Hepatocyte (in vitro differentiated cells): ENCODE results near the gene ZBP1. TPM values are rescaled to one million over a fixed set of nuclear protein-coding genes. Genes with fewer than 3 reads are reported as not detected.
A peak's percentile ranks its signal among the peaks of the same experiment; 100 is the strongest.

Source experiments
- DNase-seq: peaks from one replicate; pipeline ENCODE4 v3.0.0-alpha.2; 2016; ENCODE audit warnings: low spot score
- H2AFZ ChIP-seq: fragments of 200-600 bp; sonication (generic); 2 replicates; pipeline ENCODE4 v1.6.0; 2016; ENCODE audit warnings: antibody characterized with exemption, mild to moderate bottlenecking
- H3K27ac ChIP-seq: fragments of 200-600 bp; sonication (generic); 2 replicates; pipeline ENCODE4 v1.5.1; 2016; ENCODE audit warnings: mild to moderate bottlenecking
- H3K27me3 ChIP-seq: fragments of 200-600 bp; sonication (generic); 2 replicates; pipeline ENCODE4 v1.6.1; 2016
- H3K36me3 ChIP-seq: fragments of 200-600 bp; sonication (generic); replicated peaks from 2 replicates; pipeline ENCODE4 v1.5.1; 2016; ENCODE audit warnings: low read depth; ENCODE audit not compliant: insufficient read depth
- H3K4me1 ChIP-seq: fragments of 200-600 bp; sonication (generic); 2 replicates; pipeline ENCODE4 v1.5.1; 2016; ENCODE audit warnings: mild to moderate bottlenecking, moderate library complexity; ENCODE audit not compliant: insufficient read depth
- H3K4me2 ChIP-seq: fragments of 200-600 bp; sonication (generic); 2 replicates; pipeline ENCODE4 v1.6.0; 2016
- H3K4me3 ChIP-seq: fragments of 200-600 bp; sonication (generic); 2 replicates; pipeline ENCODE4 v1.5.1; 2016; ENCODE audit warnings: mild to moderate bottlenecking
- H3K79me2 ChIP-seq: fragments of 200-600 bp; sonication (generic); 2 replicates; pipeline ENCODE4 v1.6.0; 2017; ENCODE audit warnings: mild to moderate bottlenecking
- H3K9me2 ChIP-seq: fragments of 200-600 bp; sonication (generic); replicated peaks from 2 replicates; pipeline ENCODE4 v1.6.0; 2017; ENCODE audit warnings: mild to moderate bottlenecking; ENCODE audit not compliant: insufficient read depth
- H3K9me3 ChIP-seq: fragments of 200-600 bp; sonication (generic); 2 replicates; pipeline ENCODE4 v1.5.1; 2016; ENCODE audit warnings: low read depth, mild to moderate bottlenecking
- H4K20me1 ChIP-seq: fragments of 200-600 bp; sonication (generic); 2 replicates; pipeline ENCODE4 v1.6.0; 2016; ENCODE audit warnings: mild to moderate bottlenecking; ENCODE audit not compliant: insufficient read depth, poor library complexity, severe bottlenecking
- EZH2 ChIP-seq: fragments of 200-600 bp; sonication (generic); IDR thresholded peaks from 2 replicates; pipeline ENCODE4 v1.6.1; 2016; ENCODE audit warnings: antibody characterized with exemption, mild to moderate bottlenecking, borderline replicate concordance
- EZH2phosphoT487 ChIP-seq: fragments of 200-600 bp; sonication (generic); IDR thresholded peaks from one replicate; pipeline ENCODE4 v1.6.1; 2018; ENCODE audit warnings: antibody characterized with exemption, mild to moderate bottlenecking, low read depth, moderate library complexity; ENCODE audit not compliant: unreplicated experiment, severe bottlenecking
- WGBS: methylation state at CpG from one replicate; pipeline ENCODE4 v1.1.6; 2016; ENCODE audit warnings: low lambda C conversion rate; ENCODE audit errors: missing lambda C conversion rate; 5-methylcytosine and 5-hydroxymethylcytosine counted together
- polyA plus RNA-seq: library from polyadenylated mRNA; unstranded; fragments of >200 nt; fragmentation: Nextera tagmentation; extraction: Ambion mirVana; gene quantifications from 2 replicates; pipeline ENCODE4 v1.2.1, GENCODE V29; 2016
- total RNA-seq: library from RNA; depleted of rRNA; stranded (reverse); fragments of >200 nt; gene quantifications from 2 replicates; pipeline ENCODE4 v1.2.3, GENCODE V29; 2014
- TF ChIP-seq, protein P1 (sequence below): fragments of 200-600 bp; sonication (generic); IDR thresholded peaks from 2 replicates; pipeline ENCODE4 v1.5.1; 2016; ENCODE audit warnings: antibody characterized with exemption, mild to moderate bottlenecking; ENCODE audit not compliant: poor library complexity

The ZBP1 gene
- total and polyA plus RNA-seq, 2 experiments from 2014 or later, result not detected

DNA sequence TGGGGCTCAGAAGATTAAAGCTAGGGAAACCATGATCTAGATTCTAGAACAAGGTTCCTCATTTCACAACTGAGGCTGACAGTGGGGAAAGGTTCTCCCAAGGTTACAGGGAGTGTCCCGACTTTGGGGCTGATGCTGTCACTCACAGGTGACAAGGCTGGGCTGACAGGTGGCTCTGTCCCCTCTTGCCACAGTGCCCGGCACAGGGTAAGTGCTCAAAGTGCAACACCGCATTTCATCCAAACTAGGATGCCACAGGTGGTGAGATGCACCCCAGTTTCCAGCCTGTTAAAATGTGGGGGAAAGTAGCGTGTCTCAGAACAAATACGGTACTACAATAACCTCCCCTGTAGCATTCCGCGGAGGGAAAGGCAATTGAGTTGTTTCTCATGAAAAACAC, 7.8 kb downstream of the ZBP1 start:
- Histone ChIP-seq H3K9me3 (no peaks in the 10 kb centered on the region), H3K4me3 (no peak overlapping the region), H3K4me2 (no peak overlapping the region), H3K4me1 (no peaks in the 10 kb centered on the region), H3K27me3 (peaks cover 3% of the 10 kb centered on the region), H3K79me2 (no peaks in the 10 kb centered on the region), H4K20me1 (no peaks in the 10 kb centered on the region), H3K36me3 (no peaks in the 10 kb centered on the region), H3K27ac (no peak overlapping the region), H2AFZ (no peak overlapping the region), H3K9me2 (no peaks in the 10 kb centered on the region)
- DNase-seq, result peak; percentile 1
- WGBS, result 92% methylated on average over 7 of the region's 7 CpGs
- TF ChIP-seq EZH2phosphoT487 (no peak), EZH2 (no peak)
- TF ChIP-seq, protein P1, sequence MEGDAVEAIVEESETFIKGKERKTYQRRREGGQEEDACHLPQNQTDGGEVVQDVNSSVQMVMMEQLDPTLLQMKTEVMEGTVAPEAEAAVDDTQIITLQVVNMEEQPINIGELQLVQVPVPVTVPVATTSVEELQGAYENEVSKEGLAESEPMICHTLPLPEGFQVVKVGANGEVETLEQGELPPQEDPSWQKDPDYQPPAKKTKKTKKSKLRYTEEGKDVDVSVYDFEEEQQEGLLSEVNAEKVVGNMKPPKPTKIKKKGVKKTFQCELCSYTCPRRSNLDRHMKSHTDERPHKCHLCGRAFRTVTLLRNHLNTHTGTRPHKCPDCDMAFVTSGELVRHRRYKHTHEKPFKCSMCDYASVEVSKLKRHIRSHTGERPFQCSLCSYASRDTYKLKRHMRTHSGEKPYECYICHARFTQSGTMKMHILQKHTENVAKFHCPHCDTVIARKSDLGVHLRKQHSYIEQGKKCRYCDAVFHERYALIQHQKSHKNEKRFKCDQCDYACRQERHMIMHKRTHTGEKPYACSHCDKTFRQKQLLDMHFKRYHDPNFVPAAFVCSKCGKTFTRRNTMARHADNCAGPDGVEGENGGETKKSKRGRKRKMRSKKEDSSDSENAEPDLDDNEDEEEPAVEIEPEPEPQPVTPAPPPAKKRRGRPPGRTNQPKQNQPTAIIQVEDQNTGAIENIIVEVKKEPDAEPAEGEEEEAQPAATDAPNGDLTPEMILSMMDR, result no peak

DNA sequence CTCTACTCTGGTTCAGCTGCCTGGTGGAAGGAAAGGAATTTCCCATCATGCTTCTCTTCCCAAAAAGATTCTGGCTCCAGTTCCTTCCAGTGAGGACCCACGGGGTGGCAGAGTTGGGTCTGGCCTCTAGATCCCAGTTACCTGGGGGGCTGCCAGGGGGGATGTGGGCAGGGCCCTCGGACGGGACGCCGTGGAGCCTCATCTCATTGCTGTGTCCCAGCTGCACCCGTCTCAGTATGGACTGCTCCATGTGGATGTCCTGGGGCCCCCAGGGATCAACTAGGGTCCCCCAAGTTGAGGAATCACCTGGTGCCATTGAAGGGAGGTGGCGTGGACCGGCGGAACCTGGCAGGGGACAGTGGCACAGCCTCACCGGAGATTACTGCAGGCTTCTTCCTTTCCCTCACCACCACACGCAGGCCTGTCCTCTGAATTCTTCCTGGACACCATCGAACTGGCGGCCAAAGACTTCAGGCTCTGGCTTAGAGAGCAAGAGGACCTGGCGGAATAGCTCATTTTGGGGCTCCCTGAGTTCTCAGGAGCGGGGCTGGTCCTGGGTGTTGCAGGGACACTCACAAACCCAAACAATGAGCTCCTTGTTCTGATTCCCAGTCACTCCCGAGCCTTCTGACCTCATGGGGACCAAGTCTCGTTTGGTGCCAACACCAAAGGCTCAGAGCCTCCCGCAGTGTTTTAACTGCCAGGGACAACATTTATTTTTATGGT, 8.5 kb downstream of the ZBP1 start:
- H4K20me1 ChIP-seq, result no peaks in the 10 kb centered on the region
- peak; percentile 1 for DNase-seq
- no peaks in the 10 kb centered on the region for H3K4me1 ChIP-seq
- no peaks in the 10 kb centered on the region for H3K9me2 ChIP-seq
- H3K27me3 ChIP-seq, result peaks cover 6% of the 10 kb centered on the region
- H3K9me3 ChIP-seq, result no peaks in the 10 kb centered on the region
- H3K36me3 ChIP-seq, result no peaks in the 10 kb centered on the region
- H3K27ac ChIP-seq, result no peak overlapping the region
- no peaks in the 10 kb centered on the region for H3K79me2 ChIP-seq
- 83% methylated on average over 18 of the region's 18 CpGs for WGBS
- no peak overlapping the region for H2AFZ ChIP-seq
- TF ChIP-seq EZH2phosphoT487, result no peak
- TF ChIP-seq, protein P1, result no peak
- TF ChIP-seq EZH2, result no peak
- H3K4me3 ChIP-seq, result no peak overlapping the region
- no peak overlapping the region for H3K4me2 ChIP-seq

DNA sequence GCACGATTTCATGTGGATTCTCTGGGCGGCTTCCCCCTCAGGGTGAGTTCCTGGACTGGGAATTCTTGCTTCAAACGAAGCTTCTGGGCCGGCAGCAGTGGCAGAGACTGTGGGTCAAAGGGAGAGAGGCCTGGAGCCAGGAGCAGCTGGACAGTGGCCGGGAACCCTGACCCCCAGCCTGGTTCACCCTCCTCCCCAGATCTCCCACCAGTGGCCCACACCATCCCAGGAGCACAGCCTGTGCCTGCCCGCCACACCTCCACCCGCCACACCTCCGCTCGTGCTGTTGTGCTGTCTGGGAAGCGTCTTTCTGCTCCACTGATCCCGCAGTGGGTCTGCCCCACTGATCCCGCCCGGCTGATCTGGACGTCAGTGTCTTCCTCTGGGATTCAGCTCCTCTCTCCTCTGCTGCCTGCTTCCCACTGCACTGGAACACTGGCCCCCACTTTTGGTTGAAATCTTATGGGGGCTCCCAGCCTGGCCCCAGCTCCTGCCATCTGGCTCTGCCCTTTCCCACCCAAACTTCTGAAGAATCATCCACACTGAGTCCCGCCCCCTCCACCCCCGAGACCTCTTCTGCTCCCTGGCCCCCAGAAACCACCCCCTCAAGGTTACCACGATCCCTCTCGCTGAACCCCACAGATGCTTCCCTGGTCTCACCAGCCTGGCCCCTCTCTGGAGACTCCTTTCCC, 9.8 kb downstream of the ZBP1 start:
- no peak overlapping the region for H3K4me3 ChIP-seq
- DNase-seq, result no peak
- no peaks in the 10 kb centered on the region for H3K9me2 ChIP-seq
- no peaks in the 10 kb centered on the region for H3K36me3 ChIP-seq
- no peak overlapping the region for H3K4me2 ChIP-seq
- 74% methylated on average over 18 of the region's 18 CpGs for WGBS
- no peaks in the 10 kb centered on the region for H3K4me1 ChIP-seq
- peaks cover 6% of the 10 kb centered on the region for H3K27me3 ChIP-seq
- no peak overlapping the region for H2AFZ ChIP-seq
- H4K20me1 ChIP-seq, result no peaks in the 10 kb centered on the region
- TF ChIP-seq EZH2phosphoT487, result no peak
- TF ChIP-seq, protein P1, result no peak
- TF ChIP-seq EZH2, result no peak
- no peaks in the 10 kb centered on the region for H3K79me2 ChIP-seq
- H3K27ac ChIP-seq, result no peak overlapping the region
- no peaks in the 10 kb centered on the region for H3K9me3 ChIP-seq
